Skeletal muscle tissue (tissue), 4 donors: ENCODE data around the gene MPDU1. TPM values are rescaled to one million over a fixed set of nuclear protein-coding genes. Genes with fewer than 3 reads are reported as not detected.

Experiments used
- H3K27ac ChIP-seq: one replicate; pipeline ENCODE4 v1.7.0; 2013; ENCODE audit warnings: mild to moderate bottlenecking, low read depth, low read length, inconsistent platforms
- H3K27me3 ChIP-seq, 3 donors: one replicate each; pipeline ENCODE4 v1.7.0; 2013; ENCODE audit warnings: low read length in 3 of 3; ENCODE audit not compliant: control insufficient read depth in 3 of 3, insufficient read depth in 3 of 3
- H3K36me3 ChIP-seq, 3 donors: one replicate each; pipeline ENCODE4 v1.7.0; 2013; ENCODE audit warnings: low read length in 3 of 3; ENCODE audit not compliant: control insufficient read depth in 3 of 3, insufficient read depth in 3 of 3
- H3K4me1 ChIP-seq, 3 donors: one replicate each; pipeline ENCODE4 v1.7.0; 2013; ENCODE audit warnings: low read length in 3 of 3, mild to moderate bottlenecking in 3 of 3; ENCODE audit not compliant: control insufficient read depth in 3 of 3, insufficient read depth in 3 of 3
- H3K4me3 ChIP-seq, 3 donors: one replicate each; pipeline ENCODE4 v1.7.0; 2013; ENCODE audit warnings: low read length in 3 of 3
- H3K9ac ChIP-seq, 3 donors: one replicate each; pipeline ENCODE4 v1.7.0; 2013; ENCODE audit warnings: low read length in 3 of 3, mild to moderate bottlenecking in 3 of 3, moderate library complexity in 2 of 3, low read depth in 1 of 3
- H3K9me3 ChIP-seq, 3 donors: one replicate each; pipeline ENCODE4 v1.7.0; 2013; ENCODE audit warnings: low read length in 3 of 3; ENCODE audit not compliant: control insufficient read depth in 3 of 3
- total RNA-seq: library from RNA; depleted of rRNA; stranded (reverse); fragments of >200 nt; gene quantifications from one replicate; pipeline ENCODE4 v1.2.3, GENCODE V29; 2014
- donor health status: Osteomylitis.

The MPDU1 gene
- 26.1 TPM for total RNA-seq

- peak within 1 kb of the TSS; percentile 87 to 97 (median 90) for H3K9ac ChIP-seq
- peak within 1 kb of the TSS; percentile 82 to 98 (median 87) for H3K4me3 ChIP-seq
- peaks cover 14 to 23% (median 21%) of the 10 kb centered on the region in 3 donors for H3K36me3 ChIP-seq
- peak within 1 kb of the TSS; percentile 89 for H3K27ac ChIP-seq
- no peaks in the 10 kb centered on the region for H3K9me3 ChIP-seq
- no peaks in the 10 kb centered on the region for H3K27me3 ChIP-seq
- H3K4me1 ChIP-seq, result peaks cover 46 to 65% (median 47%) of the 10 kb centered on the region in 3 donors
Measured at GRCh38 chr17:7583253-7584109, at the start of gene MPDU1. MPDU1 (plus strand) TSS chr17:7583852; CDS start chr17:7583863, 11 bp downstream.

- Histone ChIP-seq H3K4me1 (no peaks in the 10 kb centered on the region), H3K4me3 (no peak overlapping the region), H3K27ac (no peak overlapping the region), H3K27me3 (peaks cover 0 to 3% (median 0%) of the 10 kb centered on the region in 3 donors), H3K36me3 (no peaks in the 10 kb centered on the region), H3K9me3 (peaks cover 0 to 2% (median 0%) of the 10 kb centered on the region in 3 donors), H3K9ac (no peak overlapping the region)
Measured at GRCh38 chr17:7538050-7538449, 45.6 kb upstream of the MPDU1 start.

GRCh38 chr17:7538891-7539545 is 44.6 kb upstream of the MPDU1 start:
- Histone ChIP-seq H3K27ac (no peak overlapping the region), H3K4me1 (no peaks in the 10 kb centered on the region), H3K4me3 (no peak overlapping the region), H3K36me3 (no peaks in the 10 kb centered on the region), H3K27me3 (peaks cover 0 to 3% (median 0%) of the 10 kb centered on the region in 3 donors), H3K9me3 (peaks cover 0 to 2% (median 0%) of the 10 kb centered on the region in 3 donors), H3K9ac (no peak overlapping the region)

- Histone ChIP-seq H3K9ac (no peak overlapping the region), H3K27me3 (peaks cover 0 to 3% (median 0%) of the 10 kb centered on the region in 3 donors), H3K27ac (no peak overlapping the region), H3K4me3 (no peak overlapping the region), H3K9me3 (peaks cover 0 to 2% (median 0%) of the 10 kb centered on the region in 3 donors), H3K4me1 (no peaks in the 10 kb centered on the region), H3K36me3 (no peaks in the 10 kb centered on the region)
Measured at GRCh38 chr17:7541074-7541621, 42.5 kb upstream of the MPDU1 start.

GRCh38 chr17:7544911-7545310 is 38.7 kb upstream of the MPDU1 start:
- Histone ChIP-seq H3K4me1 (peaks cover 12 to 17% (median 14%) of the 10 kb centered on the region in 3 donors), H3K27ac (no peak overlapping the region), H3K4me3 (no peak overlapping the region), H3K27me3 (peaks cover 0 to 3% (median 3%) of the 10 kb centered on the region in 3 donors), H3K9me3 (no peaks in the 10 kb centered on the region), H3K9ac (no peak overlapping the region), H3K36me3 (no peaks in the 10 kb centered on the region)

GRCh38 chr17:7548585-7549400 is 34.9 kb upstream of the MPDU1 start, which contains the start of gene TNFSF12:
TNFSF12 (plus strand) TSS chr17:7549058; CDS start chr17:7549154, 96 bp downstream.
- peak within 1 kb of the TSS; percentile 82 to 87 (median 84) for H3K9ac ChIP-seq
- peak within 1 kb of the TSS; percentile 84 to 91 (median 87) for H3K4me3 ChIP-seq
- peaks cover 14 to 20% (median 16%) of the 10 kb centered on the region in 3 donors for H3K4me1 ChIP-seq
- peaks cover 0 to 12% (median 2%) of the 10 kb centered on the region in 3 donors for H3K36me3 ChIP-seq
- H3K27me3 ChIP-seq, result peaks cover 0 to 3% (median 0%) of the 10 kb centered on the region in 3 donors
- no peaks in the 10 kb centered on the region for H3K9me3 ChIP-seq
- H3K27ac ChIP-seq, result peak within 1 kb of the TSS; percentile 58

GRCh38 chr17:7549401-7550055 is 34.1 kb upstream of the MPDU1 start:
- H3K4me1 ChIP-seq, result peaks cover 14 to 20% (median 16%) of the 10 kb centered on the region in 3 donors
- no peaks in the 10 kb centered on the region for H3K9me3 ChIP-seq
- peak overlapping the region; percentile 82 to 87 (median 83) for H3K9ac ChIP-seq
- peaks cover 0 to 3% (median 0%) of the 10 kb centered on the region in 3 donors for H3K27me3 ChIP-seq
- H3K27ac ChIP-seq, result peak overlapping the region; percentile 58
- peaks cover 0 to 14% (median 2%) of the 10 kb centered on the region in 3 donors for H3K36me3 ChIP-seq
- H3K4me3 ChIP-seq, result peak overlapping the region; percentile 68 to 91 (median 84)

GRCh38 chr17:7550344-7550743 is 33.3 kb upstream of the MPDU1 start:
- H3K36me3 ChIP-seq, result peaks cover 0 to 14% (median 2%) of the 10 kb centered on the region in 3 donors
- H3K27me3 ChIP-seq, result peaks cover 0 to 3% (median 0%) of the 10 kb centered on the region in 3 donors
- H3K4me3 ChIP-seq, result peak overlapping the region in 1 of 3 donors; percentile 68
- peak overlapping the region; percentile 58 for H3K27ac ChIP-seq
- peaks cover 14 to 20% (median 16%) of the 10 kb centered on the region in 3 donors for H3K4me1 ChIP-seq
- H3K9me3 ChIP-seq, result no peaks in the 10 kb centered on the region
- H3K9ac ChIP-seq, result peak overlapping the region in 1 of 3 donors; percentile 3
